Progenitor cell of endocrine pancreas (in vitro differentiated cells): Measurements from ENCODE around the gene FXYD1. TPM values are rescaled to one million over a fixed set of nuclear protein-coding genes. Genes with fewer than 3 reads are reported as not detected.

Experiments used
- DNase-seq: peaks from one replicate; pipeline ENCODE4 v3.0.0; 2021; ENCODE audit warnings: low spot score; ENCODE audit not compliant: unreplicated experiment
- H3K27ac Mint-ChIP-seq: 2 replicates; pipeline ENCODE4 v1.8.0; 2021; ENCODE audit warnings: mild to moderate bottlenecking, moderate library complexity, mixed read lengths
- H3K27me3 Mint-ChIP-seq: 2 replicates; pipeline ENCODE4 v1.8.0; 2021; ENCODE audit warnings: mixed read lengths
- H3K36me3 Mint-ChIP-seq: 2 replicates; pipeline ENCODE4 v1.8.0; 2022; ENCODE audit warnings: mixed read lengths; ENCODE audit not compliant: insufficient read depth
- H3K4me1 Mint-ChIP-seq: 2 replicates; pipeline ENCODE4 v1.8.0; 2021; ENCODE audit warnings: low read depth, mixed read lengths
- H3K4me3 Mint-ChIP-seq: 2 replicates; pipeline ENCODE4 v1.8.0; 2021; ENCODE audit warnings: low read depth, mild to moderate bottlenecking, moderate library complexity, mixed read lengths
- H3K9me3 Mint-ChIP-seq: 2 replicates; pipeline ENCODE4 v1.8.0; 2021; ENCODE audit warnings: low read depth, mixed read lengths
- CTCF ChIP-seq: fragments of 200-600 bp; sonication (generic); IDR thresholded peaks from one replicate; pipeline ENCODE4 v1.5.0; 2021; ENCODE audit warnings: antibody characterized with exemption, mild to moderate bottlenecking; ENCODE audit not compliant: unreplicated experiment
- total RNA-seq: library from RNA; stranded (reverse); gene quantifications from 2 replicates; pipeline ENCODE4 v1.2.1, GENCODE V29; 2021

FXYD1 gene
- total RNA-seq, 1 donor from 2014 or later, result not detected

- Mint-ChIP-seq H3K27ac (no peak overlapping the region), H3K27me3 (no peaks in the 10 kb centered on the region), H3K4me1 (peaks cover 1% of the 10 kb centered on the region), H3K36me3 (peaks cover 2% of the 10 kb centered on the region), H3K4me3 (no peak overlapping the region), H3K9me3 (peaks cover 13% of the 10 kb centered on the region)
- DNase-seq, result no peak
- no peak for TF ChIP-seq CTCF
Measured at GRCh38 chr19:35169221-35169995, 30.8 kb downstream of the FXYD1 start.

GRCh38 chr19:35170359-35171061 lies 31.9 kb downstream of the FXYD1 start:
- Mint-ChIP-seq H3K36me3 (peaks cover 2% of the 10 kb centered on the region), H3K4me1 (peaks cover 1% of the 10 kb centered on the region), H3K27ac (no peak overlapping the region), H3K9me3 (peaks cover 9% of the 10 kb centered on the region), H3K4me3 (no peak overlapping the region), H3K27me3 (no peaks in the 10 kb centered on the region)
- DNase-seq, result no peak
- no peak for TF ChIP-seq CTCF

DNA sequence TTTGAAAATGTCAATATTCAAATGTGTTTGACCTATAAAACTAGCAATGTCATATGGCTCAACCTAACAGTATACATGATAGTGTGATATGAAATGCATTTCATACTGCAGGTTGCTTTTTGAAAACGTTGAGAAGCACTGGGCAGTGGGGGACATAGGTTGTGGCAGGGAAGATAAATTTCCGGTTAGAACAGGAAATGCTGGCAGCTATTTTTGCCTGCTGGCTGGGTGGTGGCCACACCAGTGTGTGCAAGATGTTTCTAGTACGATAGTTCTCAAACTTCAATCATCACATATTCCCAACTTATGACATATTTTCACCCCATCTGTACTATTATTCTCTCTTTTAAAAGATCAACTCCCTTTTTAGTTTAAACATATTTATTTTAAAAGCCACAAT lies 33.1 kb downstream of the FXYD1 start:
- peaks cover 1% of the 10 kb centered on the region for H3K4me1 Mint-ChIP-seq
- H3K27ac Mint-ChIP-seq, result no peak overlapping the region
- H3K36me3 Mint-ChIP-seq, result no peaks in the 10 kb centered on the region
- H3K9me3 Mint-ChIP-seq, result no peaks in the 10 kb centered on the region
- TF ChIP-seq CTCF, result no peak
- no peak for DNase-seq
- no peak overlapping the region for H3K4me3 Mint-ChIP-seq
- H3K27me3 Mint-ChIP-seq, result peaks cover 3% of the 10 kb centered on the region

DNA sequence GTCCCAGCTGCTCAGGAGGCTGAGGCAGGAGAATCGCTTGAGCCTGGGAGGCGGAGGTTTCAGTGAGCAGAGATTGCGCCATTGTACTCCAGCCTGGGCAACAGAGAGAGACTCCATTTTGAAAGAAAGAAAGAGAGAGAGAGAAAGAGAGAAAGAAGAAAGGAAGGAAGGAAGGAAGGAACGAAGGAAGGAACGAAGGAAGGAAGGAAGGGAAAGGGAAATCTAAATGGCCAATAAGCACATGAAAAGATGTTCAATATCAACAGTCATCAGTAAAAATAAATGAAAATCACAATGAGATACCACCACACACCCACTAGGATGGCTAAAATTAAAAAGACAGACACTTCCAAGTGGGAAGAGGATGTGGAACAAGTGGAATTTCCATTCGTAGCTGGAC lies 35.6 kb downstream of the FXYD1 start:
- Mint-ChIP-seq H3K4me3 (no peak overlapping the region), H3K4me1 (peaks cover under 1% of the 10 kb centered on the region), H3K27me3 (peaks cover 9% of the 10 kb centered on the region), H3K27ac (no peak overlapping the region), H3K9me3 (peaks cover 3% of the 10 kb centered on the region), H3K36me3 (no peaks in the 10 kb centered on the region)
- TF ChIP-seq CTCF, result no peak
- DNase-seq, result no peak

DNA sequence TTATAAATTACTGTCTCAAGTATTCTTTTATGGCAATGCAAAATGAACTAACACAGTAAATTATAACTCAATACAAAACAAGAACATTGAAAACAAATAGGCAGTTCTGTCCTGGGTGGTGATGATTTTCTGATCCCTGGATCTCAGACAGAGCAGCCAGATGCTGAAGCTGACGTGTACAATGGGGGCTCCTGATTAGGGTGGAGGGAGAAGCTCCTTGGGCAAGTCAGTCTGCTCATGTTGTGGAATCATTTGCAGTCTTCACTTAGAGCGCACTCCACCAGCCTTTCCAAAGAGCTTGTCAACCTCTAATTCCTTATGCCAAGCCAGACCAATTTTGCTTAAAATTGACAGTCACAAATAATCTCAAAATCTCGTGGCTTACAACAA lies 37.6 kb downstream of the FXYD1 start:
- H3K27ac Mint-ChIP-seq, result no peak overlapping the region
- H3K9me3 Mint-ChIP-seq, result peaks cover 3% of the 10 kb centered on the region
- H3K4me3 Mint-ChIP-seq, result no peak overlapping the region
- DNase-seq, result no peak
- TF ChIP-seq CTCF, result no peak
- peaks cover 13% of the 10 kb centered on the region for H3K27me3 Mint-ChIP-seq
- no peaks in the 10 kb centered on the region for H3K4me1 Mint-ChIP-seq
- H3K36me3 Mint-ChIP-seq, result no peaks in the 10 kb centered on the region
